GM21381 (cell line): ENCODE measurements around the gene LDLRAD4.

ENCODE experiments used
- ATAC-seq: cut with Tn5 transposase; IDR thresholded peaks from one replicate; pipeline ENCODE4 v1.9.1; 2021; ENCODE audit warnings: mild to moderate bottlenecking, moderate library complexity; ENCODE audit not compliant: unreplicated experiment

Gene LDLRAD4

GRCh38 chr18:13556502-13556901, 337.9 kb downstream of the LDLRAD4 start:
- ATAC-seq, result no peak

GRCh38 chr18:13558124-13558523, 339.6 kb downstream of the LDLRAD4 start:
- peak; percentile 45 for ATAC-seq

- ATAC-seq, result no peak
Measured at GRCh38 chr18:13558790-13559189, 340.2 kb downstream of the LDLRAD4 start.

- no peak for ATAC-seq
Measured at GRCh38 chr18:13559754-13560153, 341.2 kb downstream of the LDLRAD4 start.

GRCh38 chr18:13560306-13560705, 341.7 kb downstream of the LDLRAD4 start:
- no peak for ATAC-seq

- peak; percentile 54 for ATAC-seq
Measured at GRCh38 chr18:13562494-13563029, 344.0 kb downstream of the LDLRAD4 start.

- ATAC-seq, result no peak
Measured at GRCh38 chr18:13563390-13563805, 344.8 kb downstream of the LDLRAD4 start.

GRCh38 chr18:13564579-13564978, 346.0 kb downstream of the LDLRAD4 start:
- ATAC-seq, result no peak

GRCh38 chr18:13565228-13565627, 346.7 kb downstream of the LDLRAD4 start:
- ATAC-seq, result no peak

GRCh38 chr18:13566941-13567746, 348.6 kb downstream of the LDLRAD4 start:
- peak; percentile 42 for ATAC-seq

GRCh38 chr18:13568443-13569392, 350.2 kb downstream of the LDLRAD4 start:
- peak; percentile 44 for ATAC-seq

GRCh38 chr18:13570216-13570615, 351.7 kb downstream of the LDLRAD4 start:
- no peak for ATAC-seq

- no peak for ATAC-seq
Measured at GRCh38 chr18:13570856-13571495, 352.4 kb downstream of the LDLRAD4 start.

- no peak for ATAC-seq
Measured at GRCh38 chr18:13572148-13572547, 353.6 kb downstream of the LDLRAD4 start.

- no peak for ATAC-seq
Measured at GRCh38 chr18:13572721-13573120, 354.2 kb downstream of the LDLRAD4 start.

GRCh38 chr18:13573750-13574149, 355.2 kb downstream of the LDLRAD4 start:
- ATAC-seq, result no peak

- ATAC-seq, result no peak
Measured at GRCh38 chr18:13574355-13574754, 355.8 kb downstream of the LDLRAD4 start.

- no peak for ATAC-seq
Measured at GRCh38 chr18:13574761-13575160, 356.2 kb downstream of the LDLRAD4 start.

GRCh38 chr18:13576598-13576997, 358.0 kb downstream of the LDLRAD4 start:
- peak; percentile 16 for ATAC-seq

- ATAC-seq, result peak; percentile 80
Measured at GRCh38 chr18:13577091-13577697, 358.6 kb downstream of the LDLRAD4 start.
